GM12878 (cell line): Measurements from ENCODE around the gene FSHR.

Experiments used
- FOXK2 ChIP-seq: fragments of 450-650 bp; IDR thresholded peaks from 2 replicates; pipeline ENCODE4 v1.6.1; 2017; ENCODE audit warnings: mild to moderate bottlenecking, moderate library complexity
- TF ChIP-seq, protein P1 (sequence below): IDR thresholded peaks from 2 replicates; pipeline ENCODE4 v1.6.1; 2012; ENCODE audit warnings: low read depth, low read length, improper control_type of control experiment

- TF ChIP-seq, protein P1, sequence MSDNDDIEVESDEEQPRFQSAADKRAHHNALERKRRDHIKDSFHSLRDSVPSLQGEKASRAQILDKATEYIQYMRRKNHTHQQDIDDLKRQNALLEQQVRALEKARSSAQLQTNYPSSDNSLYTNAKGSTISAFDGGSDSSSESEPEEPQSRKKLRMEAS: no peak
- TF ChIP-seq FOXK2: no peak
Measured at GRCh38 chr2:49162151-49162550, 7.8 kb upstream of the FSHR start.
